Coronary artery (tissue), 2 donors: ENCODE data around the gene MRPS26.
A peak's percentile ranks its signal among the peaks of the same experiment; 100 is the strongest.

Experiments used
- DNase-seq: peaks from one replicate; pipeline ENCODE4 v3.0.0-alpha.2; 2017; ENCODE audit warnings: low spot score
- H3K27ac ChIP-seq, 2 donors: fragments of 200-600 bp; sonication (generic); one replicate each; pipeline ENCODE4 v1.5.1; 2016 to 2019
- H3K4me3 ChIP-seq: fragments of 200-600 bp; sonication (generic); 2 replicates; pipeline ENCODE4 v1.5.1; 2016; ENCODE audit warnings: mild to moderate bottlenecking, moderate library complexity
- TF ChIP-seq, protein P1 (sequence below): fragments of 200-600 bp; sonication (generic); IDR thresholded peaks from one replicate; pipeline ENCODE4 v1.5.1; 2019; ENCODE audit warnings: antibody characterized with exemption

MRPS26 gene

DNA sequence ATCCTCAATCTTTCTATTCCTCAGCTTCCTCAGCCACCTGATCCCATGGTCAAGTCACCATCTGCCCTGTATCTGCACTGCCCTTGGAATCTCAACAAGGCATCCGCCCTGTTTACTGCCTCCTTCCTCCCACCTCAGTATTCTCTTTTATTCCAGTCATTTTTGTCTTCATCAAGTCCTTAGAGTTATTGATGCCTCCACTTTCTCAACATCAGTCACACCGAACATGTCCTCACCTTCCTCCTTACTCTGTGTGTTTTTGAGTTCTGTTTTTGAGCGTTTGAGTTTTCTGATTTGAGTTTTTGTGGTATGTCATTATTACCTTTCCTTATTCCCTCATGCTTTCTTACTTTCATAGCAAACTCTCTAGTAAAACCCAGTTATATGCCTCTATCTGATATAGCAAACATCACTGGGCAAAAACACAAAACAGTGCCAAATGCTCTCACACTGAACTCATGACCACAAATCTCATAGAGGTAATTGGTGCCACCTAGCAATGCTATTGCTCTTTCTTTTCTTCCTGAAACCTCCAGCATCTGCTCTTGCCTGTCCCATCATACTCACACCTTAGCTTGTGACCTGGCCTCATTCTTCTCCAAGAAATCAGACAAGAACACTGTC is 14.2 kb upstream of the MRPS26 start:
- TF ChIP-seq, protein P1, sequence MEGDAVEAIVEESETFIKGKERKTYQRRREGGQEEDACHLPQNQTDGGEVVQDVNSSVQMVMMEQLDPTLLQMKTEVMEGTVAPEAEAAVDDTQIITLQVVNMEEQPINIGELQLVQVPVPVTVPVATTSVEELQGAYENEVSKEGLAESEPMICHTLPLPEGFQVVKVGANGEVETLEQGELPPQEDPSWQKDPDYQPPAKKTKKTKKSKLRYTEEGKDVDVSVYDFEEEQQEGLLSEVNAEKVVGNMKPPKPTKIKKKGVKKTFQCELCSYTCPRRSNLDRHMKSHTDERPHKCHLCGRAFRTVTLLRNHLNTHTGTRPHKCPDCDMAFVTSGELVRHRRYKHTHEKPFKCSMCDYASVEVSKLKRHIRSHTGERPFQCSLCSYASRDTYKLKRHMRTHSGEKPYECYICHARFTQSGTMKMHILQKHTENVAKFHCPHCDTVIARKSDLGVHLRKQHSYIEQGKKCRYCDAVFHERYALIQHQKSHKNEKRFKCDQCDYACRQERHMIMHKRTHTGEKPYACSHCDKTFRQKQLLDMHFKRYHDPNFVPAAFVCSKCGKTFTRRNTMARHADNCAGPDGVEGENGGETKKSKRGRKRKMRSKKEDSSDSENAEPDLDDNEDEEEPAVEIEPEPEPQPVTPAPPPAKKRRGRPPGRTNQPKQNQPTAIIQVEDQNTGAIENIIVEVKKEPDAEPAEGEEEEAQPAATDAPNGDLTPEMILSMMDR = no peak
- DNase-seq = no peak
- no peak overlapping the region for H3K4me3 ChIP-seq
- no peak overlapping the region for H3K27ac ChIP-seq

- DNase-seq = no peak
- Histone ChIP-seq H3K27ac (peak overlapping the region in 1 of 2 donors; percentile 2), H3K4me3 (no peak overlapping the region)
- TF ChIP-seq, protein P1 = no peak
These were observed 13.2 kb upstream of the MRPS26 start for GRCh38 chr20:3032624-3033023.

DNA sequence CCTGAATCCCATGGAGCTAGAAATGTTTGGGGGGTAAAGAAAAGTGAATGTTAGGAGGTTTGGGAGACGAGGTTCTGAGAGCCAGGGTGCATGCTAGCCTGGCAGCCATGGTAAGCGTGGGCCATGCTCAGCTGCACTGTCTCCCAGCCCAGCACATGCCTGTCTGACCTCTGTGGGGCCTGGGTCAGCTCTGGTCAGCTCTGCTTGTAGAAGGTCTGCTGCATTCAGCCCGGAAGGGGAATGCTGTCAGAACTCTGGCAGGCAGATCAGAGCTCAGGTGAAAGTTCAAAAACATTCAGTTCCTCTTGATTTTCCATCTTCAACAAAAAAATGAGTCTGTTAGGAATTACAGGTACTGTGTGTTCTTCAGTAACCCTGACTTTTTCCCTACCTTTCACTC is 8.2 kb upstream of the MRPS26 start:
- Histone ChIP-seq H3K27ac (no peak overlapping the region), H3K4me3 (no peak overlapping the region)
- DNase-seq = no peak
- TF ChIP-seq, protein P1 = no peak

DNA sequence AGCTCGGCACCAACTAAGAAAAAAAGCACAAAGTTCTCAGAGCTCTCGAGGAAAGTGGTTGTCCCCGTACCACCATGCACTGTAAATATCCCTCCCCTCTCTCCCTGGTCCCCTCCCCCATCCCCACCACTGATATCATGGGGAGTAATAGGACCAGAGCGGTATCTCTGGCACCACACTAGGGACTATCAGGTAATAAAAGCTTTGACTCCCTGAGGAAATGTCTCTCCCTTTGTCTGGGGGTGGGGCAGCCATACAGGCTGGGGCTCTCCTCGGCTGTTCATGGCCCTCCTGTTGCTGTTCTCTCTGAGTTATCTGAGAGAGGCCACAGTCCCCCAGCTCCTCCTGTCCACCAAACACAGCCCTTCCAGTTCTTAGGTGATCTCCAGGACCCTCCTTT is 7.4 kb upstream of the MRPS26 start:
- Histone ChIP-seq H3K27ac (no peak overlapping the region), H3K4me3 (no peak overlapping the region)
- TF ChIP-seq, protein P1 = no peak
- DNase-seq = no peak

GRCh38 chr20:3039426-3039825 is 6.4 kb upstream of the MRPS26 start:
- Histone ChIP-seq H3K27ac (no peak overlapping the region), H3K4me3 (no peak overlapping the region)
- no peak for DNase-seq
- TF ChIP-seq, protein P1 = no peak

DNA sequence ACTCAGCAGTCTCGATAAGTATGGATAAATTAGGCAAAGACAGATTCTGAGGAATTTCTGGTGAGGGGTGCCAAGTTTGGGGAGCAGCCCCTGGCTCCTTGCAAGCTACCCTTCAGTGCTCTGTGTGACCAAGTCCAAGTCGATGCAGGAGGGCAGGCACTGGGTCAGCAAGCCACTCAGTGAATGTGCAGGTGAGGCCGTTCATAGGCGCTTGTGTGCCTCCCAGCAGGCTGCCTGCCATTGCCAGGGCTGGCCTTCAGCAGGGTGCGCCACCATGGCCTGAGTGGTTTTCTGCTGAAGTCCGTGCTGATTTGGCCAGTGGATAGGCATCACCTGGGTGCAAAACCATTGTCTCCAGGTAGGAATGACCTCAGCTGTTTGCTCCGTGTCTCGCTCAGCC is 5.8 kb upstream of the MRPS26 start:
- Histone ChIP-seq H3K27ac (no peak overlapping the region), H3K4me3 (no peak overlapping the region)
- DNase-seq = no peak
- TF ChIP-seq, protein P1 = no peak

DNA sequence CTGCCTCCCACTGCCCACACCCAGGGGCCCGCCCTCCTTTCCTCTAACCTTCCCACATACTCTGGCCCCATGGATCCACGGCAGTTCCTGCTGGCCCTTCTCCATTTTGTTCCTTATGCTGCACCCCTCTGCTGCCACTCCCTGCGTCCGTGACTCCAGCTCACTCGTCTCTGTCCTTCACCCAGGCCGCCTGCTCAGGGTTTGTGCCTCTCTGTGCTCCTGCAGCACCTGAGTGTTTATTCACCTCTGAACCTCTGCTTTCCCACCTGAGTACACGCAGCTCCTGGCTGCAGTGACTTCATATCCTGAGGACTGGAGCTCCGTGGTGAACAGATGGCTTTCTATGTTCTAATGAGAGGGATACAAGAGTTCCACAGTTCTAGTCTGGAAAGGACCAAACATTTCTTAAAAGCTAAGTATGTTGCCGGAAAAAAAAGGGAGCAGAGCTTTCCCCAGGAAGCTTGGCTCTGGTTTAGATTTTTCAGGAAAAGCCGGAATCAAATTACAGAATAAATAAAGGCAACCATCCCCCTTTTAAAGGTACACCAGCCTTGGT is 3.9 kb upstream of the MRPS26 start:
- H3K27ac ChIP-seq = peak overlapping the region; percentile 65 to 94
- TF ChIP-seq, protein P1 = no peak
- DNase-seq = no peak
- no peak overlapping the region for H3K4me3 ChIP-seq
